LoVo (cell line): ENCODE results near the gene STAT5A.
"Not testable (repeated sequence)": the region's sequence is repeated elsewhere in the genome, so short reads cannot be mapped to it uniquely, and the experiment has no call there.

Experiments
- DNase-seq: peaks from one replicate; pipeline ENCODE4 v3.0.0-alpha.2; 2016; ENCODE audit warnings: low spot score

The STAT5A gene

GRCh38 chr17:42287977-42288802, at the start of gene STAT5A:
STAT5A (plus strand) TSS chr17:42288498; CDS start chr17:42289412, 914 bp downstream.
- DNase-seq = peak; percentile 63

- DNase-seq = not testable (repeated sequence)
These were observed 48.7 kb upstream of the STAT5A start for GRCh38 chr17:42239576-42239975.

GRCh38 chr17:42240201-42240600, 48.1 kb upstream of the STAT5A start:
- no peak for DNase-seq

- not testable (repeated sequence) for DNase-seq
These were observed 47.4 kb upstream of the STAT5A start for GRCh38 chr17:42240863-42241262.

- DNase-seq = no peak
These were observed 46.4 kb upstream of the STAT5A start for GRCh38 chr17:42241871-42242270.

- DNase-seq = no peak
These were observed 44.8 kb upstream of the STAT5A start for GRCh38 chr17:42243493-42243982.

GRCh38 chr17:42244116-42244515, 44.2 kb upstream of the STAT5A start:
- DNase-seq = not testable (repeated sequence)

- DNase-seq = not testable (repeated sequence)
These were observed 43.1 kb upstream of the STAT5A start for GRCh38 chr17:42245183-42245582.

- DNase-seq = no peak
These were observed 41.8 kb upstream of the STAT5A start for GRCh38 chr17:42246515-42246914.

GRCh38 chr17:42247734-42248133, 40.6 kb upstream of the STAT5A start:
- no peak for DNase-seq

GRCh38 chr17:42248351-42249179, 39.7 kb upstream of the STAT5A start:
- DNase-seq = no peak

GRCh38 chr17:42249681-42250446, 38.4 kb upstream of the STAT5A start:
- no peak for DNase-seq

- DNase-seq = no peak
These were observed 37.2 kb upstream of the STAT5A start for GRCh38 chr17:42251115-42251514.

GRCh38 chr17:42252597-42253550, 35.4 kb upstream of the STAT5A start:
- peak; percentile 38 for DNase-seq

GRCh38 chr17:42253578-42253977, 34.7 kb upstream of the STAT5A start:
- no peak for DNase-seq

GRCh38 chr17:42255445-42255844, 32.9 kb upstream of the STAT5A start:
- no peak for DNase-seq

GRCh38 chr17:42260318-42260717, 28.0 kb upstream of the STAT5A start:
- no peak for DNase-seq

- not testable (repeated sequence) for DNase-seq
These were observed 23.9 kb upstream of the STAT5A start for GRCh38 chr17:42264366-42264765.

- no peak for DNase-seq
These were observed 21.8 kb upstream of the STAT5A start for GRCh38 chr17:42266462-42266861.

GRCh38 chr17:42266918-42267766, 21.2 kb upstream of the STAT5A start:
- peak; percentile 36 for DNase-seq
